ENCODE measurements around the gene IGF2R.
"Not testable (repeated sequence)": the region's sequence is repeated elsewhere in the genome, so short reads cannot be mapped to it uniquely, and the experiment has no call there.

IGF2R gene

DNA sequence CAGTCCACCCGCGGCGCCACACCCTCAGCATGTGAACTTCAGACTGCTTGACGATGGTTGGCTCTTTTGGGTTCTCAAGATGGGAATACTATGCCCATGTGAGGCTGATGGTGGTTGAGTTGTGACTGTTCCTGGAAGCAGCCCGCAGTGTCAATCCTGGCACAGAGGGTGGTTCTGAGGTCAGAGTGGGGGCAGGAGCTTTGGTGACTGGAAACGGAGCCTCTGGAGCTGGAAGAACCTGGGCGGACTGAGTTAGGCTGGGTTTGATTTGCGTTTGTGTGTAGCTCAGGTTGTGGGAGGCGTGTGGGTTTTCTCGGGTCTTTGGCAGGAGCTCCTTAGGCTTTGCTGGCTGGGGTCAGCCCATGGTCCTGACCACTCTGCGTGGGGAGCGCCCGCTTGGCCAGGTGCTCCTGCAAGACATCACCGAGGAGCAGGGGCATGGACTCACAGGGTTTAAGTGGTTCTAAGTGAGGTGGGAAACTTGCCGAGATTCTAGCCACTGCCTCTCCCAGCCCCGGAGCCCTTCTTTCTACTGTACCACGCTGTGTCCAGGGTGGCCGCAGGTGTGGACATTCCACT lies 115.4 kb downstream of the IGF2R start:
- DNase-seq: no peak

DNA sequence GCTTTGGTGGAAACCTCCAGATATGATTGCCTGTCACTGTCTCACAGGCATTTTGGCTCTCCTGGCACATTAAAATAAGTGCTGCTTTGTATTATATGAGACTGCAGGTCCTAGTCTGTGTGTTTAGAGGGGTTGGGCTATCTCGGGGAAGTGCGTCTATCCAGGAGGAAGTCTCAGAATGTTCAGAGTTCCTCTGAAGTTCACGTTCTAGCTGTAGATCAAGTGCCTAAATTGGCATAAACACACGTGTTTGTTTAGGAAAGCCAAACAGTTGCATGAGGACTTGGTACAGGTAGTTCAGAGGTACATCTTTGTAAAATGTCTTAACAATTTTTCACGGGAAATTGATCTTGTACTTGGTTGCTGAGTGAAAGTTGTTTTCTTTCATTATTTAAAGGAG lies 116.3 kb downstream of the IGF2R start:
- DNase-seq: no peak

DNA sequence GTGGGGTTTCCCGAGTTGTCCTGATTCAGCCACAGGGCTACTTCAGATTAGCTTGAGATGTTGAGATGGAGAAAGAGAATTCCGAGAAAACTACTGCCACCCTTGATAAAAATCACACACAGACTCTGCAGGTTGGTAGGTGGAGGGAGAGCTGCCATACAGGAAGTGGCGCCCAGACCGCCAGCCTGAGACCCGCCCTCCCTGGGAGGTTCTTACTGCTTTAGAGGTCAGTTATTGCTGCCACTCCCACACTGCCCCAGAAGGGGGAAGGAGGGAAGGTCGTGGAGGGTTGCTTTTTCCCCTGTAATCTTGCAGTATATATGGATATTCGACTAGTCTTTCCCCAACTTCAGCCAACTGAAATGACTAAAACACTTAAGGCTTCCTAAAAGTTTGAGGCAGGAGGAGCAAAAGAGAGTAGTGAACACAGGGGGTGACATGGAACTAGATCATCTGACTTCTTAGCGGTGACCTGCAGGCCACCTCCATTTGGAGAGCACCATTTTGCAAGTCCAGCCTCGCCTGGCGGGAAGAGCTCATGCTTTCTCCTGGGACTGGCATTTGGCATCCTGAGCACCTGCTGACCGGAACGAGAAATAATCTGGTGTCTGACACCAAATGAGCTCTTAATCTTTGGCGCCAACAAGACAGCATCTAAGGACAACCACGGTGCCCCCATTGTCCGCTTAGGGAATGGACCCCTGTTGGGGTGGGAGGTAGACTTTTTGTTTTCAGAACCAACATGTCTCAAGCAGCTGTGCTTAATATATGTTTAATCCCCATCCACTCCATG lies 117.0 kb downstream of the IGF2R start:
- no peak for DNase-seq

DNA sequence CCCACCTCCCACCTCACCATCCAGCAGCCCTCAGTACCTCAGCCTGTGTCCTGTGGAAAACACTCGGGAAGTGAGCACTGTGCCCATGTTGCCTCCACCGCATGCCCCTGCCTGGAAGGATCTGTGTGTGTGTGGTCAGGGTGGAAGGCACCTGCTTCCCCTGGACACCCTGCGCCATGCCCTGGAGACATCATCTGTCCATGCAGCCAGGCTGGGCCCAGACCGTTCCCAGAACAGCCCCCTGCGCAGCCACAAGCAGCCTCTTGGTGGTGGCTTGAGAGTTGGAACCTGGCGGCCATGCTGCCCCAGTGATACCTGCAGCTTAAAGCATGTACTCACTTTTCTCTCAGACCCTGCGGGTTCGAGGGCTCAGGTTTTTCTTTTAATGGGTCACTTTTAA lies 117.9 kb downstream of the IGF2R start:
- DNase-seq: no peak

DNA sequence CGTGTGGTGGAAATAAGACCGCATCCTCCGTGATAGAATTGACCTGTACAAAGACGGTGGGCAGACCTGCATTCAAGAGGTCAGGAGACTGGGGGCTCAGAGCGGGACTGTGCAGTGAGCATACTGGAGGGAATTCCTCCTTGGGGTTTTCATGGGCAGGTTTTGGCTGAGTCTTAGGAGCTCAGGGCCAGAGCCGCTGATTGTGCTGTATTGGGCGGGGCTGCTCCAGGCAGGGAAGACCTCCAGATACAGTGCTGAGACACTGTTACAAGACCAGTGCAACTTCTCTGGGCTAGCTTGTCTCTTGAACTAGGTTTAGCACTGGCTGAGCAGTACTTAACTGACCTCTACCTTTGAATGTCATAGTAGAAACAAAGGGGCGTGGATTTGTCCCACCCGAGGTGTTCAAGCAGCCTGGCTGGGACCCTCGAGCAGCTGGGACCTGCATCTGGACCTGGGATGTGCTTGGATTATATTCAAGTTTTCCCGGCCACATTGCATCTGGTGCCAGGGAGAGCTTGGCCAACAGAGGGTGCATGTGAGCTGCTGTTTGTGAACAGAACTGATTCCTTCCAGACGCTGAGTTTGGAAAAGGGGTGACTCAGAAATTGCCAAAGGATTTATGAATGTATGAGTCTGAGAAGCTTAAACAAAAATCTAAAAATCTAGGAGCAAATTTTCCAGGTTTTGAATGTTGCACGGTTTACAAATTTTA lies 119.3 kb downstream of the IGF2R start:
- peak; percentile 20 for DNase-seq

DNA sequence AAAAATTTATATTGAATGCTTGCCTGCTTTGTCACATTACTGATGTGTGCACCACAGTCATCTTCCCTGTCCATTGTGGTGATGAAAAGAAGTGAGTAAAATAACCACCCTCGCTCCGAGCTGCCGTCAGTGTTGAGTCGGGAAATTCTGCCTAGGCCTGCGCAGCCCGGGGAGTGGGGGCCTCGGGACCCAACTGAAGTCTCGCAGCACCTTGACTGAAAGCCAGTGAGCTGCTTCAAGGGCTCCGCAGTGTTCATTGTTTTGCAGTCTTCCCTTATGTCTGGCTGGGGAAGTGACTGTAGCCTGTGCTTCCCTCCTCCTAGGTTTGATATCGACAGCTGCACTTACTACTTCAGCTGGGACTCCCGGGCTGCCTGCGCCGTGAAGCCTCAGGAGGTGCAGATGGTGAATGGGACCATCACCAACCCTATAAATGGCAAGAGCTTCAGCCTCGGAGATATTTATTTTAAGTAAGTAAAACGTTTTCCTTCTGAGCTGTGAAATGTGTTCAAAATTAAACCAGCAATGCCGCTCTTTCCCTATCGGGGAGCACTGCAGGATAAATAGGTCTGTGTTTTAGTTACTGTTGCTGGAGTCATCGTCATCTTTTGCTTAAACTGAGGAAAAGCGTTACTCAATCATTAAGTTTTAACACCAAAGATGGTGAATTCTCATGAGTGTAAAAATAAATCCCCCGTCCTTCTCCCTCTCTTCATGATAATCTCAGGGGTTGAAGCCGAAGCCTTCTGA lies 120.1 kb downstream of the IGF2R start:
- DNase-seq: no peak

DNA sequence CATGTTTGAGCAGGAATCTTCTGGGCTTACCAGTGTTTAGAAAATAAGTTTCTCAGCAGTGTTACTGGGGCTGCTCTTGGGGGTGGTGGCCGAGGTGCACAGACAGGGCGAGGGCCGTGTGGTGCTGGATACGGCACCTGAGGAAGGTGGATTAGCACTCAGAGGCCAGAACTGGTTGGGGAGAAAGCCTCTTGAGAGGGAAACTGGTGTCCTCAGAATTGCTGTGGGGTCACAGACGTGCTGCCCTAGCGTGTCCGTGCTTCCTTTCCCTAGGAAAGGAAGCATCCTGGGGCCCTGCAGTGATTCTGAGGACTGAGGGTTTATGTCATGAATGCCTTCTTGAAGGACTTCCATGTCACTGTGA lies 120.6 kb downstream of the IGF2R start:
- DNase-seq: no peak

DNA sequence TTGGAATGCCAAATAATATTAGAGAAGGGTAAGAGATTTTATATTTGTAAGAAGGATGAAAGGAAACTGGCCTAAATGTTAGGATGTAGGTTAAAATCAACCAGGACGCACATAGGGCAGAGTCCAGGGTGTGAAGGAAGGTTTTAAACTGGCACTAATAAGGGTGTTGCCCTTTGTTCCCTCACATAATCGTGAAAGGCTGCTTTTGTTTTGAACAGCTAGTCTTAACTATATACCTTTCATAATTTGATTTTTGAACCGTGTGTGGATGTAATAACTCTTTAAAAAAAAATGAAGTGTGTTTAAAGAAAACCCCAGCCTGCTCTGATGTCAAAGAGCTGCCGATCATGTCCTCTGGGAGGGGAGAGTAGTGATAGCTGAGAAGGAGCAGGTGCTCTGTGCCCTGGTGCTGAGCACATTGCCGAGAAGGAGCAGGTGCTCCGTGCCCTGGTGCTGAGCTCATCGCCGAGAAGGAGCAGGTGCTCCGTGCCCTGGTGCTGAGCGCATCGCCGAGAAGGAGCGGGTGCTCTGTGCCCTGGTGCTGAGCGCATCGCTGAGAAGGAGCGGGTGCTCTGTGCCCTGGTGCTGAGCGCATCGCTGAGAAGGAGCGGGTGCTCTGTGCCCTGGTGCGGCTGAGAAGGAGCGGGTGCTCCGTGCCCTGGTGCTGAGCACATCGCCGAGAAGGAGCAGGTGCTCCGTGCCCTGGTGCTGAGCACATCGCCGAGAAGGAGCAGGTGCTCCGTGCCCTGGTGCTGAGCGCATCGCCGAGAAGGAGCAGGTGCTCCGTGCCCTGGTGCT lies 121.8 kb downstream of the IGF2R start:
- not testable (repeated sequence) for DNase-seq

DNA sequence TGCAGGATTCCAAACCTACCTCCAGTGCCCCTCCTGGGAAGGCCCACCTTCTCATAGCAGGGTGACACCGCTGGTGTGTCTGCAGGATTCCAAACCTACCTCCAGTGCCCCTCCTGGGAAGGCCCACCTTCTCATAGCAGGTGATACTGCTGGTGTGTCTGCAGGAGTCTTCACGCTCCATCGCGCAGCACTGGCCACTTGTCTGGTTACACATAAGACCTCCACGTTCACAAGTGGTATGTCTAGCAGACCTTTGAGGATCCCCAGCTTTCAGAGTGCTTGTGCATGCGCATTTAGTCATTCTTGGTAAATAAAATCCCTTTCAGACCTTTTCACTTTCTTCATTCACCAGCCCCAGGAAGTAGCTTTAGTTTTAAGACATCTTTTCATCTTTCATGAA lies 123.3 kb downstream of the IGF2R start:
- DNase-seq: not testable (repeated sequence)

DNA sequence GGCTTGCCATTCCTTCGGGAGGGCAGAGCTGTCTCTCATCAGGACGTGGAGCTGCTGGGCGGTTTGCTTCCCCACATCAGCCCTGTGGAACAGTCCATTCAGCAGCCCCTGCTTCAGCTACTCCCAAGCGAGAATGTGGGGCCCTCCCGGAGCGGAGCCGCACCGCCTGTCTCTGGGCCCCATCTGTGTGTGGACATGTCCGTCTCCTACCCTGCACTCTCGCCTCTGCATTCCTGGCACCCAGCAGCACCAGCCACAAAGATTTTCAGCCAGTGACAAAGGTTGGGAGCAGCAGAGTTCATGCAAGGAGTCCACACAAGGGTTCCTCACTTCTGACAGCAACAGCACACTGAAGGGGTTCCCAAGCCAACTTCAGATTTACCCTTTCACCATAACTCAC lies 123.7 kb downstream of the IGF2R start:
- DNase-seq: no peak

DNA sequence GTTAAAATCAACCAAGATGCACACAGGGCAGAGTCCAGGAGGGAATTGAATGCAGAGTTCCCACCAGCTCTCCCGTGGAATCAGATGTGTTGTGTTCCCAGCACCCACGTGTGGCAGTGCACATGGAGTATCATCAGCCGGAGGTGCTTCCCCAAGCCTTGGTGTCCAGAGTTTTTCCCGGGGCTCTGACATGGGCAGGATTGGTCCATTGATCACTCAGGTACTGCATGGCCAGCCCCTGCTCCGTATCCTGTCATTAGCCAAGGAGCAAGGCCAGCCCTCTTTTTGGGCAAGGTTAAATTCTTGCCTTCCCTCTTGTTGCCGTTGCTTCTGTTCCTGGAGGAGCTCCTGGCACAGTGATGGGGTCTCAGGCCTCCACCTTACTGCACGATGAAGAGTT lies 124.2 kb downstream of the IGF2R start:
- DNase-seq: no peak

DNA sequence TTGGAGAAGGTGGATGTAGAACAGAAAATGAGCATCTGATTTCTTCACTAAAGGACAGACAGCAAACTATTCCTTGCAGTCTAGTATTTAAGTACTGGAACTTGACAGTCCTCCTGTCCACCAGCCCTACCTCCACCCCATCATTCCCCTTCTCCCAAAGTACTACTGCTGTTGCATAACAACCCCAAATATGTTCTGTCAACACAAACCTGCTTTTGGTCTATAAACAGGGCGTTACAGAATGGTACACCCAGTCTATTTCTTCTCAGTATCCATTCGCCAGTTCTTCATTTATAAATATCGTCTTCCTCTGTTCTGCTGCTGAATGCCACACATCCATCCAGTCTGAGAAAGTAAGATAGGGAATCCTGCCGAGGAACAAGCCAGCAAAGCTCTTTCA lies 125.1 kb downstream of the IGF2R start:
- DNase-seq: no peak

DNA sequence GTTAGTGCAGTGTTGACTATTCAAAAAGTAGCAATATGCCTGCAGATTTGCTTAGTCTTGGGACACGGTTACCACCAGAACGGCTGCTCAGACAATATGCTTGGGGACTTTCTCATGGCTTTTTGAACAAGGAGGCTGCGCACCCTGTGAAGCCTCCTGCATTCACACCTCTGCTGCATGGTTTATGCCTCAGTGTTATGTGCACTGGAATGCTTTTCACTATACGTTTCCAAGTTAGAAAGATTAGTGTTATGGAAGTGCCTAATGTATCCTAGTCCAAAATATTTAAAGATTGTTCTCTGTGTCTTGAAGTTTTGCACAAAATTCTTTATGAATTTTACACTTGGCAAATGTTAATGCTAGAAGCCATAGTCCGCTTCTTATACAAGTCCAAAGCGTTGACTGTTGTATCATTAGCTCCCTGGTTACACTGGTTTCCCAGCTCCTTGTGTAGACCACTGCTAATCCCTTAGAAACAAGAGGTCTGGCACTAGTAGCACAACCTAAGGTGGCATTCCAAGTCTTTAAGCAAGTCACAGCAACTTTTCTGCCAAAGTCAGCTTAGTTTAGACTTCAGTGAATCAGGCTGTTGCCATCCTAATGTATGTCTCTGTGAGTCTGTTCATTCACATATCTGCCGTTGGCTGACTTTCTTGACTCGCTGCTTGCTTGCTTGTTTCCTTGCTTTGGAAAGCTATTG lies 126.4 kb downstream of the IGF2R start:
- DNase-seq: no peak

DNA sequence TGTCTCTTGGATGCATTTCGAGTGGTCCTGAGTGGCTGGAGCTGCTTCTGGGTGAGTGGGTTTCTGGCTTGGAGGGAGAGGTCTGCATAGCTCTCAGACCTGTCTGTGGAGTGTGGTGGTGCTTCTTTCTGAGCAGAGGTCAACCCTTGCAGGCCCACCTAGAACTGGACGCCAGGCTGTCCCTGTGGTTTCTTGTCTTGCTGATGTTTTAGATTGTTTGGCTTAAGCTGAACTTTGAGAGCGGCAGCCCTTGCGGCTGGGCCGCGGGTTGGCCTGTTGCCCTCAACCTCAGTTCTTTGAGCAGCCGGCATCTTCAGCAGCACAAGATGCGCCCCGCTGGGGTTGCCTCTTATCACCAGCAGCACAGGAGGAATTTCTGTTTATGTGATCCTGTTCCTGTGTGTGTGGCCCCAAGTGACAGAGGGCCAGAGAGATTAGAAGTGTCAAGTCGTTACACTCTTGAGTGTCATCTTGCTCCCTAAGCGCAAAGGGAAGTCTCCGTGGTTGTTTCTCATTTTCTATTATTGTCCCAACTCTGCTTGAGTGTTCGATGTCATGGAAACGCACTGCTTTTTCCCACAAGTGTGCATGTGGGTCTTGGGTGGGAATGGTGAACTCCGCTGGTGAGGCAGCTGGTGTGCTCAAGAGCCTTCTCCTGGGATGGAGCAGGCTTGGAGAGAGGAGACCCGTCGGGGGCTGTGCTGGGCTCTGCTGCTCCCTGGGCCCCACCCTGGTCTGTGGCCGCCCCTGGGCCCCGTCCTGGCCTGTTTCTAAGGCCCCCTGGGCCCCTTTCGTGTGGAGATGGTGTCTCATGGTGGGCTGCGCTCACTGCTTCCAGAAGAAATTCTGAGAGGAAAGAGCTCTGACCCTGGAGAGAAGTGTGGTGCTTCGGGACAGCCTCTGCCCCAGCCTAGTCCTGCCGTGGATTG lies 132.7 kb downstream of the IGF2R start:
- no peak for DNase-seq

DNA sequence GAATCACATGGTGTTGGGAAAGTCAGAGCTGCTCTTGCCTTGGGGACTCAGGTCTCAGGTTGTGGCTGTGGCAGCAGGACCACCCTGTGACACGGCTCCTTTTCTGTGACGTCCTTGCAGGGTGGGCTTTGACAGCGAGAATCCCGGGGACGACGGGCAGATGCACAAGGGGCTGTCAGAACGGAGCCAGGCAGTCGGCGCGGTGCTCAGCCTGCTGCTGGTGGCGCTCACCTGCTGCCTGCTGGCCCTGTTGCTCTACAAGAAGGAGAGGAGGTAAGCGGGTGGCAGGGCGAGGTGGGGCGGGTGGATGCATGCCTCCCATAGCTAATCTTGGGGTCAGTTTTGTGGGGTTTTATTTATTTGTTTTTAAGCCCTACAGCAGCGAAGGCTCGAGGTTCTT lies 133.5 kb downstream of the IGF2R start:
- DNase-seq: no peak

DNA sequence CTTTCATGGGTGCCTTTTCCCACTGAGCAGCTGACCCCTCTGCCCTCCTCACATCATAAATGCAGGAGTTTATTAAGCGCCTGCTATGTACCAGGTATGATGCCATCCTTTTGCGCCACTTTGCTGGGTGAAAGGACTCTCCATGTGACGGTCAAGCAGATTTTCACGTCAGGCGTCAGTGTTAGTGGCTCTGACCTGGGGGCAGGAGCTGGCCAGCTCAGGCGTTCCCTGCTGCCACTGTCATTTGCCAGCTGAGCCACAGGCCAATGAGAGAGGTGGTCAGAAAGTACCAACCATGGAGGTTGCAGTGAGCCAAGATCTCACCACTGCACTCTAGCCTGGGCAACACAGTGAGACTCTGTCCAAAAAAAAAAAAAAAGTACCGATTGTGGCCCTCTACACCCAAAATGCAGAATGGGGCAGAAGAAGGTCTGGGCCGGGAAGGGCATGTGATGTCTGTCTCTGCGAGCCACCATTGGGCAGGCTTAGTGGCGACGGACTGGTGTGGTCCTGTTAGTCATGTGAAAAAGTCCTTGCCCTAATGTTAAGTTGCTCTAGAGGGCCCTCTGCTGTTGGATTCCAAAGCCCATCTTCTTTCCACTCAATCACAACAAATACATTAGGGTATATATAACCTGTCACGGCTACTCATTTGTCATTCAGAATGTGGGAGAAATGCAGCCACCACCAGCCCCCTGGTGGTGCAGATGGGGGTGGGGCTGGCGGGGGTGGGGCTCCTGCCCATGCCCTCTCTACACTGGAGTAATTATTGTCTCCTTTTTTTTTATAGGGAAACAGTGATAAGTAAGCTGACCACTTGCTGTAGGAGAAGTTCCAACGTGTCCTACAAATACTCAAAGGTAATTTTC lies 134.3 kb downstream of the IGF2R start:
- DNase-seq: no peak

DNA sequence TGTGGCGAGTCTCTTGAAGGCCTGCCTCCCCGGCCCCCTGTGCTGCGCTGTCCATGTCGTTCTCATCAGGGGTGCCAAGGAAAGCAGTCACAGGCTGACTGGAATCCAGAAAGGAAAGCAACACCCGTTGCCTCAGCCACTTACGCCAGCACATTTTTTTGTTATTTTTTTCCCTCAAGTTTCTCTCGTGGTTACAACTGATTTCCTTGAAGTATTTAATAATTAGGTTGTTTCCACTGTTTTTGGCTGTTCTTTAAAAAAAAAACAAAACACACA lies 134.9 kb downstream of the IGF2R start:
- DNase-seq: no peak

DNA sequence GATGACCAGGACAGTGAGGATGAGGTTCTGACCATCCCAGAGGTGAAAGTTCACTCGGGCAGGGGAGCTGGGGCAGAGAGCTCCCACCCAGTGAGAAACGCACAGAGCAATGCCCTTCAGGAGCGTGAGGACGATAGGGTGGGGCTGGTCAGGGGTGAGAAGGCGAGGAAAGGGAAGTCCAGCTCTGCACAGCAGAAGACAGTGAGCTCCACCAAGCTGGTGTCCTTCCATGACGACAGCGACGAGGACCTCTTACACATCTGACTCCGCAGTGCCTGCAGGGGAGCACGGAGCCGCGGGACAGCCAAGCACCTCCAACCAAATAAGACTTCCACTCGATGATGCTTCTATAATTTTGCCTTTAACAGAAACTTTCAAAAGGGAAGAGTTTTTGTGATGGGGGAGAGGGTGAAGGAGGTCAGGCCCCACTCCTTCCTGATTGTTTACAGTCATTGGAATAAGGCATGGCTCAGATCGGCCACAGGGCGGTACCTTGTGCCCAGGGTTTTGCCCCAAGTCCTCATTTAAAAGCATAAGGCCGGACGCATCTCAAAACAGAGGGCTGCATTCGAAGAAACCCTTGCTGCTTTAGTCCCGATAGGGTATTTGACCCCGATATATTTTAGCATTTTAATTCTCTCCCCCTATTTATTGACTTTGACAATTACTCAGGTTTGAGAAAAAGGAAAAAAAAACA lies 136.1 kb downstream of the IGF2R start:
- DNase-seq: no peak

DNA sequence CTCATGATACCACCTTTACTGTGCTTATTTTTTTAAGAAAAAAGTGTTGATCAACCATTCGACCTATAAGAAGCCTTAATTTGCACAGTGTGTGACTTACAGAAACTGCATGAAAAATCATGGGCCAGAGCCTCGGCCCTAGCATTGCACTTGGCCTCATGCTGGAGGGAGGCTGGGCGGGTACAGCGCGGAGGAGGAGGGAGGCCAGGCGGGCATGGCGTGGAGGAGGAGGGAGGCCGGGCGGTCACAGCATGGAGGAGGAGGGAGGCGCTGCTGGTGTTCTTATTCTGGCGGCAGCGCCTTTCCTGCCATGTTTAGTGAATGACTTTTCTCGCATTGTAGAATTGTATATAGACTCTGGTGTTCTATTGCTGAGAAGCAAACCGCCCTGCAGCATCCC lies 137.1 kb downstream of the IGF2R start:
- no peak for DNase-seq

DNA sequence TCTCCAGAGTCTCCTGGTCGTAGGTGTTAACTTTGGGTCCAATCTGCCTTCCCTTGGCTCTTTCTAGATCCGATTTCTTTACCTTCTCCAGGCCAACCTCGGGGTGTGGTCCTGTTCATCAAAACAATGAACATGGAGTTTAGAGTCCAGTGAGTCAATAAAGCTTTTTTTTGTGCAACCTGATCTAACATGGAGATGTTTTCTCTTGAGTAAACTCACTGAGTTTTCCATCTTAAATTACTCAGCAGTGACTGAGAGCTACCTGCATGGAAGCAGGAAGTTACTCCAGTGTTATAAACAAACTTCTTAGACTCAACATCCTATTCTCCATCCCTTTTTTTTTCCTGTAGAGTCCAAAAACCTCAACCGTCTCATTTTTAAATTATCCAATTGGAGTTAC lies 137.8 kb downstream of the IGF2R start:
- DNase-seq: no peak
